HG02970 (cell line): Measurements from ENCODE around the gene LHX4.

ENCODE experiments used
- ATAC-seq: cut with Tn5 transposase; IDR thresholded peaks from one replicate; pipeline ENCODE4 v1.9.1; 2021; ENCODE audit warnings: mild to moderate bottlenecking, moderate library complexity, moderate number of reproducible peaks; ENCODE audit not compliant: unreplicated experiment, low FRiP score

The LHX4 gene

DNA sequence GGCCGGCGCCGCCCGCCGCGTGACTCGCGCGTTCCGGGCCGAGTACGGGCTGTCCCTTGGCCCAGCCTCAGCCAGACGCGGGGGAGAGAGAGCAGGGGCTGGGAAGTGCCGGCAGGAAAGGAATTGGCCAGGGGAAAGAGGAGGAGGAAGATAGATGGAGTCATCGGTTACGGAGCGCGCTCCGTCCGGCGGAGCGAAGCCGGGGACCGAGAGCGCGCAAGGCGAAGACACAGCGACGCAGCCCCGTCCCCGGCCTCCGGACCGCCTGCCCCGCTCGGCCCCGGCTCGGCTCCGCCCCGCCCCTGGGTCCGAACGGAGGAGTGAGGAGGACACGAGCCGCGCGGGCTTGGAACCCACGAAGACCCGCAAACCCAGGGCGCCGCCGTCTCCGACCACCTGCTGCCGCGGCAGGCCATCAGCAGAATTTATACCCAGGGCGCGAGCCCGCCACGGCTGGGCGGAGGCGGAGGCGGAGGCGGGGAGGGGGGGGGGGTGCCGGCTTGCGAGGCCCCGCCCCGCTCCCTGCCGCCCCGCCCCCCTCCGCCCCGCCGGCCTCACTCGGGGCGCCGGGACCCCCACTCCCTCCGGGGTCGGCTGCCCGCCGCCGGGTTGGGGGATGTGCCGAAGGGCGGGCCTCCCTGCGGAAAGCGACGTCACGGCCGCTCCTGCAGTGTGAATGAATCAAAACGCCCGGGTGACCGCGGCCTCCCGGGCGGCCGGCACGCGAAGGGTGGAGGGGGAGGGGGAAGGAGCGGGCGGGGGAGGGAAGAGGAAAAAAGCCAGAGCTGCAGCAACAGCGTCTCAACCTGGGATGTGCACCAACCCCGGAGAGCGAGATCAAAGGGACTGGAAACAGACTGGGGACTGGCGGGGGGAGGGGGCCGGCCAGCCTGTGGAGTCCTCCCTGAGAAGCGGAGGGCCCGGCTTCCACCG lies at the start of gene LHX4:
TSS of gene LHX4 (plus strand) at position 782 of the 933 bp plus-strand sequence. CDS start 266 bp downstream, outside the sequence.
- no peak for ATAC-seq

- no peak for ATAC-seq
These were observed 49.0 kb upstream of the LHX4 start for GRCh38 chr1:180181048-180181447.

DNA sequence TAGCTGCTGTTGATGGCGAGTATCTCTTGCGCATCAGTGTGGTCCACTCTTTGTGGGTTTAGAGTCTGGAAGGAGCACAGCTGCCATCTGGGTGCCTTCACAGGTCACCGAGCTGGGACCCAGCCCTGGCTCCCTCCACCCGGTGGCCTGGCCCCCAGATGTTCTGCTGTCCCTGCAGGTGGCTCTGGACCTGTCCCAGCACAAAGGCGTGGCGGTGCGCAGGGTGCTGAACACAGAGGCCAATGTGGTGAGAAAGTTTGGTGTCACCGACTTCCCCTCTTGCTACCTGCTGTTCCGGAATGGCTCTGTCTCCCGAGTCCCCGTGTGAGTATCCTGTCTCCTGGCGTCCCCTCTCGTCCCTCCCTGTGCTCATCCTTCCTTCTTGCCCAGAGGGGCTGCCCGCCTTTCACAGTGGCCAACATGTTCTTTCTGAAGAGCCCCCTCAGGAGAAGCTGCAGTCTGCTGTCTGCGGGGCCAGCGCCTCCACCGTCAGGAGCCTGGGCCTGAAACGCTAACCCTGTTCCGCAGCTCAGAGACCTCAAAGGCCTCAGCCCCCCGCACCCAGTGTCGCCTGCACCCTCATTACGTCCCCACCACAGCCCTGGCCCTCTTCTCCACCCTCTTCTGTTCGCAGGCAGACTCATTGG lies 47.9 kb upstream of the LHX4 start:
- ATAC-seq: no peak

DNA sequence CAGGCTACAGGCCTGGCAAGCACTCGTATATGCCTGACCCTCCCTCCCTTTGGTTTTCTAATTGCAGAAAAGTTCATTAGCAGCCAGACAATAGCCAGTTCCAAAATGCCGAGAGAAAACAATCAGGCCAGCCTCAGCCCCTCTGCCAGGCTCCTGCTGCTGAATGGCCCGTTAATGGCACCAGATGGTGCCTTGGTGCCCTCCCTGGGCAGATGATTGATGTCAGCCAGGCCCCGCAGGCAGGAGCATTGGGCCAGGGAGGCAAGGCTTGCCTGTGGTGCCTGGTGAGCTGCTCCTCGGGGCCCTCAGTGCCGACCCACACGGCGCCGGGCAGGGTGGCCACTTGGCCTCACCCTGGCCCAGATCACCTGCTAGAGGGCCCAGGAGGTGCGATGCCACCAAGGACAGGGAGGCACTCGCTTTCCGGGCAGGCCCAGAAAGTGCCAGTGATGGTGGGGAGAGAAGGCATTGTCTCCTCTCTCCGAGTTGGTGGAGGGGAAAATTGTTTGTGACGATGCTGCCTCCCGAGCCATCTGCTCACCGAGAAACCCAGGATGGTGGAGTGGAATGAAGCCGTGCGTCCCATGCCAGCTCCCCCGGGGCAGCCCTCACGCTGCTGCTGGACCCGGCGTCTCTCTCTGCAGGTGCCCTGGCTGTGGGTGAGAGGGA lies 47.3 kb upstream of the LHX4 start:
- no peak for ATAC-seq

GRCh38 chr1:180183426-180183825 lies 46.6 kb upstream of the LHX4 start:
- no peak for ATAC-seq

DNA sequence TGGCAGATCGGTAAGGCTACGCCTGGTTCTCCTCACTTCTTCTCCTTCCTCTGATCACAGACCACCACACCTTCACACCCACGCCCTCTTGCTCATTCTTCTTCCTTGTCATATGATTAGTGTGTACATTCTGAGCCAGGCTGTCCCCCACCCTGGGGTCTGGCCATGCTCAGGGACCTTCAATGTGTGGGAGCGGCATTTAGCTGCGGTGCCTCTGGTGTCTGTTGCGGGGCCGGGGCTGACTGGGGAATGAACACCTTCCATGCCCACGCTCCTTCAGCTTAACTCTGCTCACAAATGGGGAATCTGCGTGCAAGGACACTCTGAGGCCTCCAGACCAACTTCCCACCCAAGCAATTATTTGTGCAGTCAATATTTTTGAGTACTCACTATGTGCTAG lies 46.0 kb upstream of the LHX4 start:
- ATAC-seq: no peak

GRCh38 chr1:180185281-180185680 lies 44.8 kb upstream of the LHX4 start:
- no peak for ATAC-seq

DNA sequence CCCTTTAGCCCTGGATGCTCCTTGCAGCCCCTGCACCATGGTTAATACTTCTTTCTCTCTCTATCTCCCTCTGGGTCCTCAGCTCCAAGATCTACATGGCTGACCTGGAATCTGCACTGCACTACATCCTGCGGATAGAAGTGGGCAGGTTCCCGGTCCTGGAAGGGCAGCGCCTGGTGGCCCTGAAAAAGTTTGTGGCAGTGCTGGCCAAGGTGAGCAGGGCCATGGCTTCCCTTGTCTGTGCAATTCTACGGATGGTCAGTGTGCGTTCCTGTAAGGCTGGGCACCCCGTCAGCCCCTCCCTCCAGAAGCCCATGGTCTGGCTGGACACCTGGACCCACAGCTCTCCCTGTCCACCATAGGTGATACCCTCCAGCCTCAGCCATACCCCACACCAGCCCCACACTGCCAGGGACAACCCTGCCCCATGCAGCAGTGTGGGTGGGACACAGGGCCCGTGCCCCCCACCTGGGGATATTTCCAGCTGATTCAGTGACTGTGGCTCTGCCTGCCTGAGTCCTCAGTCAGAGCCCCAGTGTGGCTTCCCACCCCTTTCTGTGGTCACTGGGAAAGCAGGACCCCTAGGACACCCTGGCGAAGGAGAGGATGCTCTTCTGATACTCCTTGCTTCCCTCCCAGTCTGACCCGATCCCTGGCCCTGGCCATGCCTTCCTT lies 44.0 kb upstream of the LHX4 start:
- ATAC-seq: no peak

DNA sequence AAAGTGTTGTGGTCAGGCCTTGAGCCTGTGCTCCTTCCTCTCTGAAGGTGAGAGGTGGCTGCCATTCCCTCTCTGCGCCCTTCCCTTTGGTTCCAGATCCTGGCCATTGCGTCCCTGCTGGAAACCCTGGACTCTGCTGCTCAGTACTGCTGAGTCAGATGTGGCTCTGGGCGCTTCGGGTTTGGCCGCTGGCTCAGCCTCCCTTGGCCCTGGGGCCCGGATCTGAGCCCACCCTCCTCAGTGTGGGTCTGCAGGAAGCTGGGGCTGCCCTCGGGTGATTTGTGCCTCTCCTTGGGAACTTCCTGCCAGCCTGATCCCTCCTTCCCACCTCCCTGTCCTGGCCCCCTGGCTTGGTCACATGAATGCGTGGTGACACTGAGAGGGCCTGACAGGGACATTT lies 43.2 kb upstream of the LHX4 start:
- no peak for ATAC-seq

- ATAC-seq: no peak
These were observed 42.4 kb upstream of the LHX4 start for GRCh38 chr1:180187626-180188025.

GRCh38 chr1:180188091-180188506 lies 42.0 kb upstream of the LHX4 start:
- no peak for ATAC-seq

DNA sequence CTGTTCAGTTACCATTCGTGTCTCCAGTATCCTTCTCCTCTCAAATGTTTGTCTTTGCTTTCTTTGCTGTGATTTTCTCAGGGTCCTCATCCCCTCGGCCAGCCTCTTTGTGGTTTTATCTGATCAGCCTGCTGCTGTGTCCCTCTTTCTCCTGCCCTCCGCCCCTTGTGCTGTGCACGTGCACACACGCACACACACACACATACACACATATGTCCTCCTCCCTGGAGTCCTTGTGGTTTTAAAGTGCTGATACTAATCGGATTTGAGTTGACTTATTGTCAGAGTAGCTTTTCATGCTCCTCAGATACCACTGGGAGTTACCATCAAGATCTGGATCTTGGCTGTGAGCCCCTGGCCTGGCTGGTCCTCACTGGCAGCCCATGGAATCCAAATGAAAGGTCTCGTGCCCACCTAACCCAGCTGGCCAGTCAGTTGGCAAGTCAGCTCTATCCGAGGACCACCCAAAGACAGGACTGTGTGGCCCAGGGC lies 41.3 kb upstream of the LHX4 start:
- ATAC-seq: no peak

- no peak for ATAC-seq
These were observed 40.0 kb upstream of the LHX4 start for GRCh38 chr1:180190091-180190490.

- ATAC-seq: no peak
These were observed 37.9 kb upstream of the LHX4 start for GRCh38 chr1:180192172-180192571.

DNA sequence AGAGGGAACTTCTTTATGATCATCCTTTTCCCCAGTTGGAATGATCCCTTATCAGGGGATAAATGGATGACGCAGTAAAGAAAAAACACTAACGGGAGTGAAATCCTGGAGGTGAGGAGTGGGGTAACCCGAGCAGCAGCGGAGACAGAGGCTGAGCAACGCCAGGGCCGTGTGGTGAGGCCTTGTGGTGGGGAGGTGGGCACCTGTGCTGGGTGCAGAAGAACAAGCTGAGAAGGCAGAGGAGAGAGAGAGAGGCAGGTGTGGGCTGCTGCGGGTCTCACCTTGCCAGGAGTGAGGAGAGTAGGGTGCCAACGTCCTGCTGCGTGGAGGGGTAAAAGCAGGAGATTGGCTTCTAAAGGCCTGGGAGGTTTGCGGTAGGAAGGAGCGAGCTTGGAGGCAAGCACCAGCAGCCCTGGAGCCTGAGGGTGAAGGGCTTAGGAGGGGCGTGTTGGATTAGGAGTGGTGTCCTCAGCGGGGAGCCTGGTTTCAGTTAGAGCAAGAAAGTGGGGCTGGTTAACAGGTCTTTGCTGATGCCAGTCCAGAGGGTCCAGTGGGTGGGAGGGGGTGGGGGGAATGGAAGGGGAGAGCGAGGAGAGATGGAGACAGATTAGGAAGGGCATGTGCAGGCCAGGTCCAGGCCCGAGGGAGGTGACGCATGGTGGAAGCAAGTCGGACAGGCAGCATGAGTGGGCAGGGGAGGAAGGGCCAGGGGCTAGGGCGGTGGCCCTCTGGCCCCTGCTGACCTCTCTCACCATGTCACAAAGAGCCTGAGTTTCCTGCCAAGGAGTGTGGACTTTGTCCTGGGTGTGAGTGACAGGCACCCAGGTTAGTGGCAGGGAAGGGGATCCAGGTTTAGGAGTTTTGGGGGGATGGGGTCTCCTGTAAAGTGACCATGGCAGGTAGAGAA lies 36.7 kb upstream of the LHX4 start:
- no peak for ATAC-seq

DNA sequence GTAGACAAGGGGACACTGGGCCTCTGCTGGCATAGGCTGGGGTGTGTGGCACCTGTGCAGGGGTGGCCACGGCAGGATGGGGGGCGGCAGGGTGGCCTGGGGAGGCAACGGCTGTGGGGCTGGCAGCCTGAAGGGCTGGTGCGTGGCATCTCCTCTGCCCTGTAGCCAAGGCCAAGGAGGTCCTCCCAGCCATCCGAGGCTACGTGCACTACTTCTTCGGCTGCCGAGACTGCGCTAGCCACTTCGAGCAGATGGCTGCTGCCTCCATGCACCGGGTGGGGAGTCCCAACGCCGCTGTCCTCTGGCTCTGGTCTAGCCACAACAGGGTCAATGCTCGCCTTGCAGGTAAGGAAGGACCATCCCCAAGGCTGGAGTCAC lies 36.0 kb upstream of the LHX4 start:
- ATAC-seq: no peak

DNA sequence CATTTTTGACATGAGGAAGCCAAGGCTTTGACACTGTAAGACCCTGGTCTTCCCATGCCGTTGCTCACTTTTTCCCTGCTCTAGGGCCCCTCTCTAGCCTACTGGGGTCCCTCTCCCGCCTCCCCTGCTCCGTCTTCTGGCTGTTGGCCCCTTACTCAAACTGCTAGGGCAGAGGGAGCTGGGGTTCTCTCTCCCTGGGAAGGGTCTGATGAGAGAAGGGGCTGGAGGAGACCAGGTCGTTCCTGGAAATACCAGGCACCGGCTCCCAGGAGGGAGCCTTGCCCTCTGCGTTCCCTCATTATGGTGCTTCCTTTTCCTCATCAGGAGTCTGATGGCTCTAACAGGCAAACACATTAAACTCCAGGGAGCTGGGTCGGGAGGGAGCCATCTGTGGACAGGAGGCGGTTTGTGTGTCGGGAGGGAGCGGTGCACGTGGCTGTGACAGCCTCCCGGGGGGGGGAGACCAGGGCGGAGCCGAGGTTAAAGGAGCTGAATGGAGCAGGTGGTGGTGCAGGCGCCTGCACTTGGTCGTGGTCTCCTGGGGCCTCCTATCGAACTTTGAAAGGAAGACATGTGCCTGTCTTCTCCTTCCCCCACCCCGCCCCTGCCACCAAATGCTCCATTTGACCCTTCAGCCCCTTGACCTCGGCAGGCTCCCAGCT lies 35.4 kb upstream of the LHX4 start:
- no peak for ATAC-seq

GRCh38 chr1:180195401-180195800 lies 34.7 kb upstream of the LHX4 start:
- ATAC-seq: no peak

- ATAC-seq: no peak
These were observed 34.1 kb upstream of the LHX4 start for GRCh38 chr1:180195916-180196315.
